Measurements from ENCODE around the gene RAPGEF2. TPM values are rescaled to one million over a fixed set of nuclear protein-coding genes. Genes with fewer than 3 reads are reported as not detected.

Gene RAPGEF2
- total RNA-seq, 1 donor from 2014 or later: 46.7 TPM

DNA sequence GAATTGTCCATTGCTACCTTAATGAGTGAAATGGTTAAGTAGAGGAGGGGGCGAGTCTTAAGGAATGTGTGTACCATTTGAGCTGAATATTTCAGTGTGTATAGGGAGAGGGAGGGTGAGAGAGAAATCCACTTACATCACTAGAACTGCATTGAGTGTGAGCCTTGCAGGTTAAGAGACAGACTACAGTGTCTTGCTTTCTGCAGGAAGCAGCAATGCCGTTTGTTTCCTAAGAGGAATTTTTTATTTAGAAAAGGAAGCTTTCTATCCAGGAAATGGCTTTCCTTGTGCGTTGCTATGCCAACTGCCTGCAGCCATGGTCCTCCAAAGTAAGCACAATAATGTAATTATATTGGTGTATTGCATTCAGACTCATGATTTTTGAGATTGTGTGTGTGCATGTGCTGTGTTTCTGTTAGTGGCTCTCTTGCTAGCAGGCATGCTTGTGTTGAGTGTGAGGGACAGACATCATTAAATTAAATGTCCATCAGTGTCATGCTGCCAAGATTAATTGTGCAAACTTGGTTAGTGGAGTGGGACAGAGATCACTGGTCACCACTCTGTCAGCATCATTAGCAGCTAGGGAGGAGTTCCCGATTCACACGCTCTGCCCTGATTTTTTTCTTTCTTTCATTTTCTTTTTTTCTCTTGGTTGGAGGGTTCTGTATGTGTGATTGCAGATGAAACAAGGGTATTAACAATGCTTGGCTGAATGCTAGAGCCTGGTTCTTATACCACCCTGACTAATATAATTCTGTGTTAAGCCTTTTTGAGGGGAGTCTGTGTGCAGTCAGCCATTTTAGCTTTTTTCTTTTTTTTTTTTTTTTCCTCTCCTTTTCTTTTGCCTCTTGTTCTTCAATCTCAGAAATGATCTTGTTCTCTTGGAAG lies 164.3 kb downstream of the RAPGEF2 start:
- Mint-ChIP-seq H3K4me3 (no peak overlapping the region), H3K9me3 (no peaks in the 10 kb centered on the region), H3K27me3 (ENCODE audit: low read depth) (no peaks in the 10 kb centered on the region), H3K4me1 (peaks cover 10% of the 10 kb centered on the region), H3K36me3 (no peaks in the 10 kb centered on the region), H3K27ac (no peak overlapping the region)
- TF ChIP-seq, protein P1, sequence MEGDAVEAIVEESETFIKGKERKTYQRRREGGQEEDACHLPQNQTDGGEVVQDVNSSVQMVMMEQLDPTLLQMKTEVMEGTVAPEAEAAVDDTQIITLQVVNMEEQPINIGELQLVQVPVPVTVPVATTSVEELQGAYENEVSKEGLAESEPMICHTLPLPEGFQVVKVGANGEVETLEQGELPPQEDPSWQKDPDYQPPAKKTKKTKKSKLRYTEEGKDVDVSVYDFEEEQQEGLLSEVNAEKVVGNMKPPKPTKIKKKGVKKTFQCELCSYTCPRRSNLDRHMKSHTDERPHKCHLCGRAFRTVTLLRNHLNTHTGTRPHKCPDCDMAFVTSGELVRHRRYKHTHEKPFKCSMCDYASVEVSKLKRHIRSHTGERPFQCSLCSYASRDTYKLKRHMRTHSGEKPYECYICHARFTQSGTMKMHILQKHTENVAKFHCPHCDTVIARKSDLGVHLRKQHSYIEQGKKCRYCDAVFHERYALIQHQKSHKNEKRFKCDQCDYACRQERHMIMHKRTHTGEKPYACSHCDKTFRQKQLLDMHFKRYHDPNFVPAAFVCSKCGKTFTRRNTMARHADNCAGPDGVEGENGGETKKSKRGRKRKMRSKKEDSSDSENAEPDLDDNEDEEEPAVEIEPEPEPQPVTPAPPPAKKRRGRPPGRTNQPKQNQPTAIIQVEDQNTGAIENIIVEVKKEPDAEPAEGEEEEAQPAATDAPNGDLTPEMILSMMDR (IDR thresholded peaks at IDR 0.05; ENCODE audit: unreplicated experiment): no peak
- no peak for DNase-seq (ENCODE audit: low spot score in 2 of 2, unreplicated experiment in 2 of 2)

DNA sequence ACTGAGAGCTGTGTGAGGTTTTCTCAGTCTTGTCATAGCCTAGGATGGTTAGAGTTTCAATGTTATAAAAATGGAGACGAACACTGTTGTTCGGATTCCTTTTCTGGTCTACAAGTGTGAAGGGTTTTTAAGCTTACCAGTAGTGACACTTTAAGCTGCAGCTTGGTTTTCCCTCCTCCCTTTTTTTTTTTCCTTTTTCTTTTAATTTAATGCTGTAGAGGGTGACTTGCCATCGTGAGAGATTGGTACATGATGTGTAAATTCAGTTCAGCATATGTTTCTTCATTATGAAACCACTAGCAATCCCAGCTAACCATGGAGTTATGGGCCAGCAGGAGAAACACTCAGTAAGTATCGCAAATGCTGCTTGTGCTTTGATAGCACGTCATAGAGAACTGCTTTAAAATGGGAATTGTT lies 165.0 kb downstream of the RAPGEF2 start:
- TF ChIP-seq, protein P1 (IDR thresholded peaks at IDR 0.05; ENCODE audit: unreplicated experiment): no peak
- no peak overlapping the region for H3K27ac Mint-ChIP-seq
- peaks cover 11% of the 10 kb centered on the region for H3K4me1 Mint-ChIP-seq
- DNase-seq (ENCODE audit: low spot score in 2 of 2, unreplicated experiment in 2 of 2): no peak
- H3K27me3 Mint-ChIP-seq (ENCODE audit: low read depth): no peaks in the 10 kb centered on the region
- no peaks in the 10 kb centered on the region for H3K9me3 Mint-ChIP-seq
- H3K4me3 Mint-ChIP-seq: no peak overlapping the region
- no peaks in the 10 kb centered on the region for H3K36me3 Mint-ChIP-seq

DNA sequence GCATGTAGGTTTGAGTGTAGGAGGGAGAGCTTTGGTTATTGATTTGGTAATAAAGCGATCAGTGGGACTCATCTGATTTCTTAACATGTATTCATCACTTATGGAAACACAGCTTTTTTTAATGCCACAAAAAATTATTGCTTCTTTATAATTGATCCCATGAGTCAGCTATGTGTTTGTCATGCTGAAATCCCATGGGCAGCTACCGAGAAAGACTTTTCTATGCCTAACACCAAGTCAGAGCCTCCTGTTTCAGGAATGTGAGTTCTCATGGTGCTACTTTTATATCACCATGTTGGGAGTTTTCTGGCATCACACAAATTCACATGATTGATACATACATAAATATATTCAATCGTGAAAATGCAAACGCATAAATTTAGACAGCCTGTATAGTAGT lies 165.7 kb downstream of the RAPGEF2 start:
- Mint-ChIP-seq H3K36me3 (no peaks in the 10 kb centered on the region), H3K9me3 (no peaks in the 10 kb centered on the region), H3K4me3 (no peak overlapping the region), H3K27ac (no peak overlapping the region), H3K4me1 (peaks cover 17% of the 10 kb centered on the region), H3K27me3 (ENCODE audit: low read depth) (no peaks in the 10 kb centered on the region)
- DNase-seq (ENCODE audit: low spot score in 2 of 2, unreplicated experiment in 2 of 2): no peak
- TF ChIP-seq, protein P1 (IDR thresholded peaks at IDR 0.05; ENCODE audit: unreplicated experiment): no peak

DNA sequence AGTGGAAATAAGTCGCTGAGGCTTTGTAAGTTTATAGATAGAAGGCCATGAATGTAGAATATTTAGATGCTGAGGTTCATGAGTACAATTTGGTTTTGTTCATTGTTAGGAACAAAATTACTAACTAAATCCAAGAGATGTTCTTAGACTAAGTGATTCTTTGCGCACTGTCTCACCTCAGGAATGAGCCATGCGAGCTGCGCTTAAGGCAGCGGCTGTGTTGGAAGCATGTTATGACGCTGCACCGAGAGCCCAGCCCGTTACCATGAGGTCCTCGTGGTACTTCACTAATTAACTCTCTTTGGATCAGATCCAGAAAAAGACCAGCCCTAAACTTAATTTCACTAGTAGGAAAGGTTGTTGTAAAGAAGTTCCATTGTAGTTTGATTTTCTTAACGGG lies 166.2 kb downstream of the RAPGEF2 start:
- H3K27ac Mint-ChIP-seq: no peak overlapping the region
- TF ChIP-seq, protein P1 (IDR thresholded peaks at IDR 0.05; ENCODE audit: unreplicated experiment): no peak
- no peak for DNase-seq (ENCODE audit: low spot score in 2 of 2, unreplicated experiment in 2 of 2)
- no peaks in the 10 kb centered on the region for H3K27me3 Mint-ChIP-seq (ENCODE audit: low read depth)
- H3K9me3 Mint-ChIP-seq: no peaks in the 10 kb centered on the region
- H3K4me1 Mint-ChIP-seq: peaks cover 17% of the 10 kb centered on the region
- no peaks in the 10 kb centered on the region for H3K36me3 Mint-ChIP-seq
- no peak overlapping the region for H3K4me3 Mint-ChIP-seq

DNA sequence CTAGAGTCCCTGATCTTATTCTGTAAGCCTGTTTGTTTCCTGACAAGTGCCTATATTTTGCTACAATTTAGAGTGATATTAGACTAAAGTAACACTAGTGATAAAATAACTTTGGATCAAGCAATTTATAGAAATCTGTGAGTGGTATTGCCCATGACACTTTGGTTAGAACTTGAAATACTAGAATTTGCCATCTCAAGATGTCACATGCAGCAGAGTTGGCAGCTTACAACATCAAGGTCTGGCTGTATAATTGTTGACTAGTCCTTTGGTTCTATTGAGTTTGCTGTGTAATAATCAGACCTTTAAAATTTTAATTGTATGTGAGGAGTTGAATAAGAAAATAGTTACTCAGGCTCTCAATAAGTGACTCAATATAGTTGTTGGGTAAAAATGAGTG lies 167.1 kb downstream of the RAPGEF2 start:
- Mint-ChIP-seq H3K4me1 (peaks cover 21% of the 10 kb centered on the region), H3K27ac (no peak overlapping the region), H3K36me3 (no peaks in the 10 kb centered on the region), H3K4me3 (no peak overlapping the region), H3K27me3 (ENCODE audit: low read depth) (no peaks in the 10 kb centered on the region), H3K9me3 (no peaks in the 10 kb centered on the region)
- TF ChIP-seq, protein P1 (IDR thresholded peaks at IDR 0.05; ENCODE audit: unreplicated experiment): no peak
- DNase-seq (ENCODE audit: low spot score in 2 of 2, unreplicated experiment in 2 of 2): no peak

Data from mesothelial cell of epicardium (in vitro differentiated cells).